Brain pericyte (primary cell): ENCODE results near the gene RDM1.
"Not testable (repeated sequence)": the region's sequence is repeated elsewhere in the genome, so short reads cannot be mapped to it uniquely, and the experiment has no call there.

ENCODE experiments used
- DNase-seq: peaks from one replicate; pipeline ENCODE4 v3.0.0-alpha.2; 2012; ENCODE audit warnings: low read depth, low spot score

The RDM1 gene, protein sequence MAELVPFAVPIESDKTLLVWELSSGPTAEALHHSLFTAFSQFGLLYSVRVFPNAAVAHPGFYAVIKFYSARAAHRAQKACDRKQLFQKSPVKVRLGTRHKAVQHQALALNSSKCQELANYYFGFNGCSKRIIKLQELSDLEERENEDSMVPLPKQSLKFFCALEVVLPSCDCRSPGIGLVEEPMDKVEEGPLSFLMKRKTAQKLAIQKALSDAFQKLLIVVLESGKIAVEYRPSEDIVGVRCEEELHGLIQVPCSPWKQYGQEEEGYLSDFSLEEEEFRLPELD

DNA sequence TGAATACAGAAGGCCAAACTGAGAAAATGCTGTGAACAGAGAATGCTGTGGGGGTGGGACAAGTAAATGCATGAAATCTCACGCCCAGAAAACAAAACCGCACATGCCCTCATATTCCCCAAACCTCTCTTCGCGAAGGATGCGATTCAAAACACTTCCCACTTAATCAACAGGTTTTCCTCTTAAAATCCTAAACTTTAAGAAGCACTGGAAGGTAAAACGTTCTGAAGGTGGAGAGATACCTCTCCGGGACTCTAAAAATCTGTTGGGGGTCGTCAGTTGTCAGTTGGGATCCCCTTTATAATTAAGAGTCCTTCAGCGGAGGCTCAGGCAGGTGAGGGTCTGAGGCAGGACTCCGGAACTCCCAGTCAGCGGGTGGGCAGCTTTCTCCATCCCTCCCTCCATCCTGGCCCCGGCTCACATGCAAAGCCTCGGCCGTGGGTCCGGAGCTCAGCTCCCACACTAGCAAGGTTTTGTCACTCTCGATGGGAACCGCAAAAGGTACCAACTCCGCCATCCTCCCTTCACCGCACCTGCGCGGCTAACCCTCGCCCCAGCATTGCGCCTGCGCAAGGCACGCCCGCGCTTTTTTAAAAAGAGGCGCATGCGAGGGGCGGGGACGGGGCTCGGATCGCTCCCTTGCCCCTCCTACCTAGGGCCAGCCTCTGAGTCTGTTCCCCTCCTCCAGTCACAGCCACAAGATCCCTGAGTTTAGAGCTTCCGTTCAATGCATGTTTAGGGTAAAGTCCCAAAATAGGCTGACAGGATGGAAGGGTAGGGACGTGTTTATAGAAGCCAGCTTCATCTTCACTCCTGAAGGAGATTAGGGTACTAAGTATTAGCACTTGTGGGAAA is at the start of gene RDM1:
TSS of gene RDM1 (minus strand) at position 563 of the 855 bp plus-strand sequence. CDS start at position 517, 46 bp downstream.
- no peak for DNase-seq

DNA sequence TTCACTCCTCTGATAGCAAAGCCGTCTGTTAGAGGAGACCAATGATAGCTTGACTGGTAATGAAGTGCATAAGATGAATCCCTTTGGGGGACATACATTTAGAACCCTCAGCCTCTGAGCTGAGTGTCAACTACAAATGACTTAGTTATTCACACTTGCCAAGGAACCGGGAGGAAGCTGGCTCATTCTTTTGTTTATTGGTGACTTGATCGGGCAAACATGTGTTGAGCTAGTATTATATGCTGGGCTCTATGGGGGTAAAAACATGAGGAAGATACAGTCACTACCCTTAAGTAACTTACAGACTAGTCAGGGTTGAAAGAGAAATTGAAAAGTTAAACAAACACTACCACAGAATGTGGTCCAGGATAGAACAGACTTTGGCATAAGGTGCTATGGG is 47.8 kb upstream of the RDM1 start:
- no peak for DNase-seq

- DNase-seq = no peak
Observed at GRCh38 chr17:35977509-35977908, 46.9 kb upstream of the RDM1 start.

DNA sequence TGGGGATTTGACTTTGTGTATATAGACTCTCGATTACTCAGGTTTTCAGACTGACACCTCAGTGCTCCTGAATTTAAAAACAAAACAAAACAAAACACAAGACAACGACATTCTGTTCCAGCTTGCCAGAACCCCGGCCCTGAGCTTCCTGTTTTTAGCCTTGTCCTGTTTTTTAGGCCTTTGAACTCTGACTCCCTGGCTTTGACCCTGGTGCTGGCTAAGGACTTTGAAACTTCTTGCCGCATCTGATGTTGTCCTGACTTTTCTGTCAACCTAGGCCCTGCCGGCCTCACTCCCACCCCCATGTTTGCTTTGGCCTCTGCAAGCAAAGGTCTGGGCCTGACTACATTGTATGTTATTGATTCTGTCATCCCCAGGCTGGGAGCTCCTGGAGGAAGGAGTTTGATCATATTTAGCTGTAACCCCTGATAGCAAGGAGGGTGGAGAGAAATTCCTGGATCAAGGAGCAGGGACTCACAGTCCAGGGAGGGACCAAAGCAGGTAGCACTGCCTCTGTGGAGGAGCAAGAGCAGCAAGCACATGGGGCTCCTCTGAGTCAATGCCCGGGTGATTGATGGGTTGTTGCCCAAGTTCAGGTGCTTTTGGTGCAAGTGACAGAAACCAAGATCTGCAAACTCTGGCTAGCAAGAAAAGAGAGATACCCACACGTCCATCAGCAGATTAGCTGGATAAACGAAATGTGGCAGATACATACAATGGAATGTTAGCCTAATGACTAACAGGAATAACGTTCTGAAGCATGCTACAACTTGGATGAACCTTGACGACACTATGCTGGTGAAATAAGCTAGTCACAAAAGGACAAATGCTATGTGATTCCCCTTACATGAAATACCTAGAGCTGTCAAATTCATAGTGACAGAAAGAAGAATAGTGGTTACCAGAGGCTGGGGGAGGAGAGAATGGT is 43.0 kb upstream of the RDM1 start:
- no peak for DNase-seq

GRCh38 chr17:35972945-35973332 is 42.4 kb upstream of the RDM1 start:
- DNase-seq = no peak

DNA sequence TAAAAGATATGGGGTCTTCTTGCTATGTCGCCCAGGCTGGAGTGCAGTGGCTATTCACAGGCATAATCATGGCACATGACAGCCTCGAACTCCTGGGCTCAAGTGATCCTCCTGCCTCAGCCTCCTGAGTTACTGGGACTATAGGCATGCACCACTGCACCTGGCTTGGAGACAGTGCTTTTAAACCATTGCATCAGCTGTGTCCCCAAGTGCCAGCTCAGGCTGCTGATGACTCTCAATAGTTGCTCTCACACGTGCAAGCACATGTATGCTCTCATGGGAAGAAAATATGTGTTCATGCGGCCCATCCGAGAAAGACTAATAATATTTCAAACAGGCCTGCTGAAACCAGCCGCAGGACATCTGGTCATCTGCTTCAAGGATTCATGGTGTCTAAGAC is 42.0 kb upstream of the RDM1 start:
- no peak for DNase-seq

- DNase-seq = no peak
Observed at GRCh38 chr17:35972066-35972465, 41.5 kb upstream of the RDM1 start.

GRCh38 chr17:35969558-35970380 is 39.2 kb upstream of the RDM1 start:
- peak; percentile 41 for DNase-seq

DNA sequence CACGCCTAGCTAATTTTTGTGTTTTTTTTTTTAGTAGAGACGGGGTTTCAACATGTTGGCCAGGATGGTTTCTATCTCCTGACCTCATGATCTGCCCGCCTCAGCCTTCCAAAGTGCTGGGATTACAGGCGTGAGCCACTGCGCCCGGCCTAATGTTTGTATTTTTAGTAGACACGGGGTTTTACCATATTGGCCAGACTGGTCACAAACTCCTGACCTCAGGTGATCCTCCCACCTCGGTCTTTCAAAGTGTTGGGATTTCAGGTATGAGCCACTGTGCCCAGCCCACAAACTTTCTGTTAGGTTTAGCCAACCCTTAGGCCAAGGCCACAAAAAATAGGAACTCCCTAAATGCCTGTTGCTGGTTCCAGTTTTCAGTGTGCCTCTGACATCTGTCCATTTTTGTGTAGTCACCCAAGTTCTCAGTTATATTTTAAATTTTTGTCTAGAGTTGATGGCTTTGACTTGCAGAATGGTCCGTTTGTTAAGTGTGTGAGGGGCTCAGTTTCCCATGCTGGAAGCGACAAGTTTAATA is 38.0 kb upstream of the RDM1 start:
- DNase-seq = no peak

- DNase-seq = no peak
Observed at GRCh38 chr17:35965272-35965671, 34.7 kb upstream of the RDM1 start.

DNA sequence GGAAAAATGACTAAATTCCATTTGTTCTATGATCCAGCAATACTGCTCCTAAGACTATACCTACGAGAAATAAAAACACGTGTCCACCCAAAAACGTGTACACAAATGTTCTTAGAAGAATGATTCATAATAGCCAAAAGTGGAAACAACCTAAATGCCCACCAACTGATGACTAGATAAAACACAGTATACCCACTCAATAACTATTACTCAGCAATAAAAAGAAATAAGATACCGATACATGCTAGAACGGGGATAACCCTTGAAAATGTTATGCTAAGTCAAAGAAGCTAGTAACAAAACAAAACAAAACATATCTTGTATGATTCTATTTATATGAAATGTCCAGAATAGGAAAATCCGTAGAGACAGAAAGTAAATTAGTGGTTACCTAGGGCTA is 33.1 kb upstream of the RDM1 start:
- no peak for DNase-seq

GRCh38 chr17:35953720-35954119 is 23.1 kb upstream of the RDM1 start:
- DNase-seq = no peak

GRCh38 chr17:35949401-35949800 is 18.8 kb upstream of the RDM1 start:
- DNase-seq = no peak

GRCh38 chr17:35948092-35948491 is 17.5 kb upstream of the RDM1 start:
- DNase-seq = no peak

DNA sequence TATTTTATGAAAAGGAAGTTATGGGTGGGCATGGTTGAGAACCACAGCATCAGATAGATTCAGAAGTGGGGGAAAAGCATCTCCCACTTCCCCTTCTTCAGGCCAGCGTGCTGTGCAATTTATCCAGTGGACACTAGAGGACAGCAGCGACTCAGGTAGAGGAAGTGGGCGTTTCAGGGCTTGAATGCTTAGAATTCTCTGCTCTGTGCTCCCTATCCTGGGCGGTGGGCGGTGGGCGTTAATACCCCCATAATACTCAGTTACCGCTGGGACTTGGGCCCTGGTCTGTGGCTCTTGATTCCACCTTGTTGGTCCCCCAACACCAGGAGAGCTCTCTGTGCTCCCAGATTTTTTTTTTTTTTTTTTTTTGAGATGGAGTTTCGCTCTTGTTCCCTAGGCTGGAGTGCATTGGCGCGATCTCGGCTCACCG is 16.6 kb upstream of the RDM1 start:
- no peak for DNase-seq

DNA sequence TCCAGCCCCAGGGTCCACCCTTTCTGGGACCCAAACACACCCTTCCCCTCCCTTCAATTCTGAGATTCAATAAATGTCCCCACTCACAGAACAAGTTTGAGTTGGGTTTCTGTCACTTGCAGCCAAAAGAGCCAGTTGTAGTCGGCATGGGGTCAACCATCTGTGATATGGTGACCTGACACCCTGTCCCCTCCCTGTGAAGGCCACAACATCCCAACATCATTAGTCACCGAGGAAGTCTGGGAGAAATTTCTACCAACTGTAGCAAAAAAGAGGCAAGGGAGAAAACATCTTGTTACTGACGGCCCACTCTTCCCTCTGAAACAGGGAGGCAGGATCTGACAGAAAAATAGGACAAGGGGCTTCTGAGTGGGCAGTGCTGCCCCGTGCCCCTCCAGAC is 13.6 kb upstream of the RDM1 start:
- DNase-seq = no peak

GRCh38 chr17:35943537-35943936 is 13.0 kb upstream of the RDM1 start, which contains the start of gene LYZL6:
TSS of gene LYZL6 (minus strand) at chr17:35943713. CDS start at chr17:35939356, 4,357 bp downstream.
- no peak for DNase-seq

GRCh38 chr17:35942588-35943186 is 12.1 kb upstream of the RDM1 start:
- DNase-seq = no peak

GRCh38 chr17:35938492-35938891 is 7.9 kb upstream of the RDM1 start:
- DNase-seq = not testable (repeated sequence)

GRCh38 chr17:35936063-35936462 is 5.5 kb upstream of the RDM1 start:
- no peak for DNase-seq
